HG03095 (cell line): ENCODE results near the gene KRTAP21-2.
"Not testable (repeated sequence)": the region's sequence is repeated elsewhere in the genome, so short reads cannot be mapped to it uniquely, and the experiment has no call there.

Experiments used
- ATAC-seq: cut with Tn5 transposase; IDR thresholded peaks from one replicate; pipeline ENCODE4 v1.9.1; 2021; ENCODE audit warnings: moderate library complexity; ENCODE audit not compliant: unreplicated experiment

The KRTAP21-2 gene

DNA sequence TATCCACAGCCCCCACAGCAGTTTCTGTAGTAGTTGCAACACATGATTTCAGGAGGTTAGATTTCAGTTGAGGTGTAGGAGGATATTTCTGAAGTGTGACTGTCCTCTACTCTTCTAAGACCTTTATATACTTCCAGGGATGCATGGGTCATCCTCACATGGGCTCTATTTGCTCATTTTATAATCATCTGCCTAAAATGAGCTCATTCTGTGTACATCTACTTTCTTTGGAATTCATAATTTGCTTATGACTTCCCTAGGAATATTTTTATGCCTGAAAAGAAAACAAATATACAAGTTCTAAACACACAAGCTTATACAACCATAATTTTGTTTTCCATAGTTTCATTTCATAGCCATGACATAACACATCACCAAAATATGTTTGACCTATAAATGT, at the start of gene KRTAP21-2:
Gene KRTAP21-2, minus strand, starts transcription at position 101 of the 400 bp plus-strand sequence. Its CDS starts 57 bp downstream, at position 44.
- no peak for ATAC-seq

DNA sequence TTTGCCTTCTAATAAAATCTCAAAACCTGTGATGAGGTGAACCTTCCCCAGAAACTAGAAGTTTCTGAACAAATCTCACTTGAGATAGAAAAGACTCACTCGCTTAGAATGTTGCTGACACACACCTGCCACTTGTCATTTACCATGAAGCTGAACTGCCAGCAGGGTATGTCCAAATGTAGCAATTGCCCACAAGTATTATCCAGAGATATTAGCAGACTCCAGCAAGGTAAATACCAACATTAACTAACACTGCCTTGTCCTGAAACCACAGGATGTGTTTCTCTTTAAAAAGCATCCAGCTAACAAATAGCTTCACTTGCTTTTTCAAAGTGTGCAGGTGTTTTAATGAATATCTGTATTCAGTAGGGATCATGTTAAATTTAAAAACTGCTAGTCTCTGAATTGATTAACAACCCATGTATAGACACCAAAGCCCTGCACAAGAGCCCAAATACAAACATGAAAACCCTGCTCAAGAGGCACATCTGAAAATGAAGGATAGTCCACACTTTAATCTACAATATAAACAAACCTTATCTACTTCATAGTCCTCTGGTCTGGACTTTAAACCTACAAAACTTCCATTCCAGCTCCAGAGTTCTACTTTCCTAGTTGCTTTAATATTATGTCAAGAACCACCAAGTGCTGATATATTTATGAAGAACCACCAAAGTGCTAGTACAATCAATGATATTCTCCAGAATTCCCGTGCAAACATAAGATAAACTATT, 46.7 kb upstream of the KRTAP21-2 start:
- ATAC-seq: no peak

DNA sequence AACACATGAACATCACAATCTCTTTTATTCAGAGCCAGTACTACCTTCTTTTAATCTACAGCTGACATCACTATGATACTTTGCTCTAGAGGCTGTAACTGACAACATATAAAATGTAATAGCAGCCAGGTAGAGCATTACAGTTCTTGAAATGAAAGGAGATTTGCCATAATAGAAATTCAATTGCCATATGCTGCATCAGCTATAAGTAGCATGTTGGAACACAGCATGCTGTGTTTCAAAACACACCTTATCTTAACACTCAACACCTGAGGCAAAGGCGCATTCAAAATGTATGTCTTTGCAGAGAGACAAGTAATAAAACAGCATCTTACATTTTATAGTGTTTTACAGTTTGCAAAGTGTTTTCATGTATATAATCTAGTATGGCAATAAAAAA, 32.2 kb upstream of the KRTAP21-2 start:
- no peak for ATAC-seq

- no peak for ATAC-seq
Observed at GRCh38 chr21:30769724-30770431, 22.8 kb upstream of the KRTAP21-2 start.

GRCh38 chr21:30760776-30761175, 13.7 kb upstream of the KRTAP21-2 start:
- no peak for ATAC-seq

GRCh38 chr21:30758306-30758705, 11.2 kb upstream of the KRTAP21-2 start:
- no peak for ATAC-seq

DNA sequence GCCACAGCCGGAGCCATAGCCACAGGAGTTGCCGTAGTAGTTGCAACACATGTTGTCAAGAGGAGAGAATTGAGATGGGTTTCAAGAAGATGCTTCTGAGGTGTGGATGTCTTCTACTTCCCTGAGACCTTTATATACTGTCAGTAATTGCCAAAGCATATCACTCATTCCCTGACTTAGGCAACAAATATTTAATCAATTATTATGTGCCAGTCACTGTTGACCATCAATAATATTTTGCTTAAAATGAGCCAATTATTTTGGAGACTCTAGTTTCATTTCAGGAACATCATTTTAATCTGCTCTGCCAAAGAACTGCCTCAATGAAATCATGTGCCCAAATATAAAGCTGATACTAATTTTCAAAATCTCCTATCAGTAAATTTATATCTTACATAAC, 8.3 kb upstream of the KRTAP21-2 start, which contains the start of gene KRTAP21-1:
Gene KRTAP21-1, minus strand, starts transcription at position 101 of the 400 bp plus-strand sequence. Its CDS starts 50 bp downstream, at position 51.
- ATAC-seq: not testable (repeated sequence)

DNA sequence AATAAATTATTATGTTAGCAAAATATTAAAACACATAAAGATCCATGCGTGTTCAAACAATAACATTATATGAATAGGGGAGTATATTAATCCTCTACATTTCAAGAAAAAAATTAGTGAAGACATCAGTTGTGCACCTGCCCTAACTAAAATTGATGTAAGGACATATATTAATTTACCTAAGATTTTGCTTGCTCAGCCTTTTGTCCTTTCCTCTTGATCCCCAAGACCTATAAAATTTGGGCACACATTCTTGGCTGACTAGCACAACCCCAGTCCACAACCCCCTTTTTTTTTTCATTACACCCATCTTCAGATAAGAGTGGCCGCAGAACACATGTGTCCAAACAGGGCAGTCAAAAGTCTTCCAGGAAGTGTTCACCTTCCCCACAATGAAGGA, 6.6 kb downstream of the KRTAP21-2 start:
- no peak for ATAC-seq

DNA sequence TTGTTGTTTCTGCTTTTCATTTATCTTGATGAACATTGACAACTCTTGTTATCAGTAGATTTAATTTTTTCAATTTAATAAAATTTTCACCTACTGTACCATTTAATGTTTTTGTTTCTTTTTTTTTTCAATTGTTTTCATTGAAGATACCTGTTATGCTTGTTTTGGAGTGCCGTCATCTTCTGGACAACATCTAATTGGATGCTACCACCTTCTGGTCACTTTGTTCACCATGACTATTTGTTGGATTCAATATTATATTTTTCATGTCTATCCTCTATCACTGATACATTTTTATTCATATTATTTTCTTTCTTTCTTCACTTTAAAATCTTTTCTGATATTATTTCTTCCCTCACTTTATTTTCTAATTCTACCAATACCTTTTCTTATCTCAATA, 14.0 kb downstream of the KRTAP21-2 start:
- ATAC-seq: no peak

DNA sequence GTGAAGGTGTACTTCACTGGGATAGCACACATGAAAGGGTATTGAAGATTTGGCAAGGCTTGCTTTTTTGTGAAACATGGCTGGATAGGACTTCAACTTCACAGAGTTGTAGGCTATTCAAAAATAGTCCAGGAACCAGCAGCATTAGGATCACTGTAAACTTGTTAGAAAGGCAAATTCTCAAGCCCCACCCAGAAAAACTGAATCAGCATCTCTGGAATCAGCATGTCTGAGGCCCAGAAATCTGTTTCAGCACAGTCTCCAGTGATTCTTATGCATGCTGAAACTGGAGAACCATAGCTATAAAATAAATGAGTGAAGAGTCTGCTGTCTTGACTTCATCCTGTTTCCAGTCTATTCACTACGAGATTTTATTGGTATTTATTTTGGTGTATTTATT, 20.3 kb downstream of the KRTAP21-2 start:
- ATAC-seq: no peak

DNA sequence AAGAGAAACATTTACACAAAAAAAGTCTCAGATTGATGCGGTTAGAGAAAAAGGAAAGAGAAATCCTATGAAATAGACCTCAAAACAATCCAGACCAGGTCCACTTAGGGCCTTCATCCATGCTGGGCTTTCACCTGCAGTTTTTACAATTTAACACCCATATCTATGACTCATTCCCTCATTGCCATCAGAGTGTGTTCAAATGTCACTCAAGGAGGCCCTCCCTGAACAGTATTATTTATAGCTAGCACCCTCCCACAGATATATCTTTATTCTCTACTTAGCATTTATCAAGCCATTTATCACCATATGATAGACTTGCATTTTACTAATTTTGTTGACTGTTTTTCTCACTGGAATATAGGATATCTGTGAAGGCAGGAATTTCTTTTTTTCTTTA, 27.7 kb downstream of the KRTAP21-2 start:
- no peak for ATAC-seq

DNA sequence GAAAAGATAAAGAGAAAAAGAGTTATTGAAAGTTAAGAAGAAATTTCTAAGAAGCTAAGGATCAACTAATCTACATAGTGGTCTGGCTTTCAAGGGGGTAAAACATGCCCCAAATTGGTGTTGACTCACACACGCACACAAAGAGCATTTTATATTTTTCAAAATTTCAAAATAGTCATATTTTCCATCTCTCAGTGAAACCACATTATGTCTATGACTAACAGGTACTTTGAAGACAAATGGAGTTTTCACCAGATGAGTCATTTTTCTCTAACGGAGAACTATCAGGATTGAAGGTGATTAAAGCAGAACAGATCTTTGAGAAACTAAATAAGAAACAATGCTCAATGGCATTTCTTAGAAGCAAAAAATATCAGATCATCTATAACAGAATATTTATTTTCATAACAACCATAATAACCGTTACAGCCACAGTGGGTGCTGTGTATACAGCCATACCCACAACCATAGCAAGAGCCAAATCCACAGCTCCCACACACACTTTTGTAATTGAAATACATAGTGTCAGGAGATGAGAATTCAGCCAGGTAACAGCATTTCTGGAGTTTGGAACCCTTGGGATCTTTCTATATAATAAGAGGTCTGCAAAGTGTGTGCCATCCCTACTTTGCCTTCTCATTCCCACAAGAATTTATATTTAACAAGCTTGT, 28.7 kb downstream of the KRTAP21-2 start, which contains the start of gene KRTAP21-3:
Gene KRTAP21-3, minus strand, starts transcription at position 539 of the 671 bp plus-strand sequence. Its CDS starts 18 bp downstream, at position 521.
- ATAC-seq: no peak

GRCh38 chr21:30717105-30717504, 30.0 kb downstream of the KRTAP21-2 start:
- no peak for ATAC-seq

DNA sequence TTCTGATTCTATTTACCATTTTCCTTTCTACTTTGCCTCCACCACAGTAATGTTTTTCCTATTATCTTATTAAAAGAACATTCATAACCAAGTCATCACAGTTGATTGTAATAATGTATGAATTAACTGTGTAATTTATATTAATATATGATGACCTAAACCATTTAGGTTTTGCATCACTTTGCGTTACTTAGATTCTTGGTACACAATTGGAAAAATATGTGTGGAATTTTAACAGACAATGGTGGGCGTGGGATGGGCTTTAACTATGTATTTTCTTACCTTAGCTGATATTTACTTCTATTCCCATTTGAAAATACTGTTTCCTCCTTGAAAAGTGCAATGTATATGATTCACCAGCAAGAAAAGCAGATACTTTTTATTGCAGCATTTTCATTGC, 32.1 kb downstream of the KRTAP21-2 start:
- ATAC-seq: no peak

DNA sequence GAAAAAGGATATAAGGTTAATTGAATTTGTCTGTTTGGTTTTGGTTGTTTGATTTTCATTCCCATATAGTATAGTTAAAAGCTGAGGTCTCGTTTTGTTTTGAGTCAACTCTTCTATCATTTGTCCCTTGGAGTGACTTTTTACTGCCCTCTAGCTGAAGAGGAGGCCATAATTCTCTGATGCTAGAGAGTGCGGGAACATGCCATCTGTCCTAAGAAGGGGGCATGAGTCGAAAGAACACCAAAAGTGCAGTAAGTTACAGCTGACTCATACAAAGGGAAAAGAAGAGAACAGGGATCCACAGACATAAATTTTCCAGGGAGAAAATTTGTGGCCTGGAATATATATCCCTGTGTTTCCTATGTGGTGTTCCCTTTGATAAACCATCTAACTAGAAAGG, 32.6 kb downstream of the KRTAP21-2 start:
- no peak for ATAC-seq

DNA sequence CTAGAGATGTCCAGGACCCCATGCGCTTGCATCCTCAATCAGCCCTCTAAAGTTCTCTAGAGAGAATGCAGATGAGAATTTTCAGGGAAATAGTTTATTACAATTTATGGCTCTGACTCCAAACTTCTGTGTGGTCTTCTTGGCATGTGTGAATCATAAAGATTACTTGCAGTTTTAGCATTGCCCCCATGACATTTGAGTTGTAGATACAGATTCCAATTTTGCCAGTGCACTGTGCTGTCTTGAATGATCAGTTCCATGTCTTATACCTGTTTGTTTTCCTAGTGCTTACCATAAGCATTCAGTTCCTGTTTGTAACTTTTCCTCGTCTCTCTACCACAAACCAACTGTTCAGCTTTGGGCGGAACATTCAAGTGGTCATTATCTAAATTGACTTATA, 33.3 kb downstream of the KRTAP21-2 start:
- no peak for ATAC-seq

GRCh38 chr21:30710499-30710898, 36.6 kb downstream of the KRTAP21-2 start:
- no peak for ATAC-seq

DNA sequence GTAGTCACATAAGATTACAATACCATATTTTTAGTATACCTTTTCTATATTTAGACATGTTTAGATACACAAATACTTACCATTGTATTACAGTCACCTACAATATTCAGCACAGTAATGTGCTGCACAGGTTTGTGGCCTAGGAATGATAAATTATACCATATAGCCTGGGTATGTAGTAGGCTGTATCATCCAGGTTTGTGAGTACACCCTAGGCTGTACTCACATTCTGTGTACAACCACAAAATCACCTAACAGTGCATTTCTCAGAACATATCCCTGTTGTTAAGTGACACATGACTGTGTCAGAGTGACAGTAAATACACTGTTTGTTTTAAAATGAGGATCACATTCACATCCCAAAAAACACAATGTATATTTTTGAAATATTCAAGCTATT, 39.6 kb downstream of the KRTAP21-2 start:
- no peak for ATAC-seq
